HUES64 (cell line): ENCODE results near the gene PTPRN2.

Experiments used
- H3K27ac ChIP-seq: 2 replicates; pipeline ENCODE4 v1.7.0; 2013; ENCODE audit warnings: low read depth, low read length, inconsistent platforms
- H3K27me3 ChIP-seq: 2 replicates; pipeline ENCODE4 v1.6.1; 2013; ENCODE audit warnings: mild to moderate bottlenecking, low read length; ENCODE audit not compliant: insufficient read depth
- H3K36me3 ChIP-seq: 2 replicates; pipeline ENCODE4 v1.6.1; 2013; ENCODE audit warnings: mild to moderate bottlenecking, low read length; ENCODE audit not compliant: insufficient read depth
- H3K4me1 ChIP-seq: 2 replicates; pipeline ENCODE4 v1.6.1; 2013; ENCODE audit warnings: mild to moderate bottlenecking, low read length, moderate library complexity; ENCODE audit not compliant: insufficient read depth
- H3K4me3 ChIP-seq: 2 replicates; pipeline ENCODE4 v1.5.1; 2013; ENCODE audit warnings: mild to moderate bottlenecking, low read length, moderate library complexity
- H3K9ac ChIP-seq: 2 replicates; pipeline ENCODE4 v1.6.1; 2013; ENCODE audit warnings: mild to moderate bottlenecking, low read depth, low read length
- H3K9me3 ChIP-seq: 2 replicates; pipeline ENCODE4 v1.6.1; 2013; ENCODE audit warnings: low read depth, low read length; ENCODE audit not compliant: insufficient read depth
- WGBS: fragments of 150-250, 120-280 bp; methylation state at CpG from one replicate; pipeline ENCODE4 v1.1.7; 2013; ENCODE audit warnings: missing lambda C conversion rate; 5-methylcytosine and 5-hydroxymethylcytosine counted together

The PTPRN2 gene

GRCh38 chr7:157616931-157617330, 970.7 kb downstream of the PTPRN2 start:
- no peaks in the 10 kb centered on the region for H3K36me3 ChIP-seq
- peaks cover 96% of the 10 kb centered on the region for H3K9me3 ChIP-seq
- H3K27ac ChIP-seq, result no peak overlapping the region
- no peak overlapping the region for H3K4me3 ChIP-seq
- H3K27me3 ChIP-seq, result peaks cover 2% of the 10 kb centered on the region; the same call in 1 of the 2 replicates
- no peak overlapping the region for H3K9ac ChIP-seq
- 92% methylated on average over 21 of the region's 21 CpGs for WGBS
- H3K4me1 ChIP-seq, result no peaks in the 10 kb centered on the region

GRCh38 chr7:157616426-157616825, 971.2 kb downstream of the PTPRN2 start:
- Histone ChIP-seq H3K36me3 (no peaks in the 10 kb centered on the region), H3K9me3 (peaks cover 96% of the 10 kb centered on the region), H3K4me3 (no peak overlapping the region), H3K4me1 (no peaks in the 10 kb centered on the region), H3K9ac (no peak overlapping the region), H3K27me3 (peaks cover 2% of the 10 kb centered on the region; the same call in 1 of the 2 replicates), H3K27ac (no peak overlapping the region)
- WGBS, result 72% methylated on average over 3 of the region's 4 CpGs

- WGBS, result 89% methylated on average over 17 of the region's 17 CpGs
- H3K9me3 ChIP-seq, result peaks cover 94% of the 10 kb centered on the region
- H3K36me3 ChIP-seq, result no peaks in the 10 kb centered on the region
- no peak overlapping the region for H3K9ac ChIP-seq
- peaks cover 2% of the 10 kb centered on the region; the same call in 1 of the 2 replicates for H3K27me3 ChIP-seq
- H3K4me3 ChIP-seq, result no peak overlapping the region
- H3K27ac ChIP-seq, result no peak overlapping the region
- H3K4me1 ChIP-seq, result no peaks in the 10 kb centered on the region
These were observed 971.8 kb downstream of the PTPRN2 start for GRCh38 chr7:157615852-157616251.

GRCh38 chr7:157615101-157615817, 972.4 kb downstream of the PTPRN2 start:
- Histone ChIP-seq H3K9ac (no peak overlapping the region), H3K4me3 (no peak overlapping the region), H3K4me1 (no peaks in the 10 kb centered on the region), H3K9me3 (peaks cover 95% of the 10 kb centered on the region), H3K36me3 (no peaks in the 10 kb centered on the region), H3K27me3 (peaks cover 2% of the 10 kb centered on the region; the same call in 1 of the 2 replicates), H3K27ac (no peak overlapping the region)
- WGBS, result 88% methylated on average over 36 of the region's 36 CpGs

GRCh38 chr7:157614457-157615020, 973.1 kb downstream of the PTPRN2 start:
- Histone ChIP-seq H3K27me3 (peaks cover 2% of the 10 kb centered on the region; the same call in 1 of the 2 replicates), H3K9ac (no peak overlapping the region), H3K4me1 (no peaks in the 10 kb centered on the region), H3K4me3 (no peak overlapping the region), H3K36me3 (no peaks in the 10 kb centered on the region), H3K9me3 (peaks cover 95% of the 10 kb centered on the region), H3K27ac (no peak overlapping the region)
- WGBS, result 82% methylated on average over 12 of the region's 12 CpGs

- no peak overlapping the region for H3K4me3 ChIP-seq
- peaks cover 93% of the 10 kb centered on the region for H3K9me3 ChIP-seq
- peaks cover 2% of the 10 kb centered on the region; the same call in 1 of the 2 replicates for H3K27me3 ChIP-seq
- 94% methylated on average over 51 of the region's 51 CpGs for WGBS
- H3K36me3 ChIP-seq, result no peaks in the 10 kb centered on the region
- H3K4me1 ChIP-seq, result no peaks in the 10 kb centered on the region
- no peak overlapping the region for H3K27ac ChIP-seq
- H3K9ac ChIP-seq, result no peak overlapping the region
These were observed 973.9 kb downstream of the PTPRN2 start for GRCh38 chr7:157613575-157614322.

- Histone ChIP-seq H3K9me3 (peaks cover 93% of the 10 kb centered on the region), H3K27ac (no peak overlapping the region), H3K4me3 (no peak overlapping the region), H3K36me3 (no peaks in the 10 kb centered on the region), H3K27me3 (peaks cover 2% of the 10 kb centered on the region; the same call in 1 of the 2 replicates), H3K9ac (no peak overlapping the region), H3K4me1 (no peaks in the 10 kb centered on the region)
- WGBS, result 95% methylated on average over 79 of the region's 79 CpGs
These were observed 974.7 kb downstream of the PTPRN2 start for GRCh38 chr7:157612664-157613561.

- Histone ChIP-seq H3K36me3 (no peaks in the 10 kb centered on the region), H3K27ac (no peak overlapping the region), H3K4me1 (no peaks in the 10 kb centered on the region), H3K27me3 (peaks cover 2% of the 10 kb centered on the region; the same call in 1 of the 2 replicates), H3K9ac (no peak overlapping the region), H3K4me3 (no peak overlapping the region), H3K9me3 (peaks cover 94% of the 10 kb centered on the region)
- WGBS, result 89% methylated on average over 33 of the region's 33 CpGs
These were observed 975.5 kb downstream of the PTPRN2 start for GRCh38 chr7:157612009-157612663.

- 90% methylated on average over 18 of the region's 18 CpGs for WGBS
- peaks cover 94% of the 10 kb centered on the region for H3K9me3 ChIP-seq
- peaks cover 2% of the 10 kb centered on the region; the same call in 1 of the 2 replicates for H3K27me3 ChIP-seq
- H3K9ac ChIP-seq, result no peak overlapping the region
- no peaks in the 10 kb centered on the region for H3K36me3 ChIP-seq
- no peak overlapping the region for H3K4me3 ChIP-seq
- no peaks in the 10 kb centered on the region for H3K4me1 ChIP-seq
- H3K27ac ChIP-seq, result no peak overlapping the region
These were observed 976.3 kb downstream of the PTPRN2 start for GRCh38 chr7:157611341-157611740.

- H3K9me3 ChIP-seq, result peaks cover 94% of the 10 kb centered on the region
- H3K36me3 ChIP-seq, result no peaks in the 10 kb centered on the region
- 81% methylated on average over 17 of the region's 17 CpGs for WGBS
- no peak overlapping the region for H3K27ac ChIP-seq
- H3K27me3 ChIP-seq, result peaks cover 2% of the 10 kb centered on the region; the same call in 1 of the 2 replicates
- H3K4me1 ChIP-seq, result no peaks in the 10 kb centered on the region
- no peak overlapping the region for H3K9ac ChIP-seq
- no peak overlapping the region for H3K4me3 ChIP-seq
These were observed 976.8 kb downstream of the PTPRN2 start for GRCh38 chr7:157610671-157611295.
